Natural killer cell (primary cell): ENCODE results near the gene SNX30. TPM values are rescaled to one million over a fixed set of nuclear protein-coding genes. Genes with fewer than 3 reads are reported as not detected.

Source experiments
- ATAC-seq, 3 donors: fragments of 150-1000 bp in 2 of 3; fragments of 200-7000 bp in 1 of 3; cut with Tn5 transposase; 1 replicate in 1 of 3; 2 replicates in 2 of 3; pipeline ENCODE4 v1.10.0; 2021; ENCODE audit warnings: mild to moderate bottlenecking in 2 of 3, moderate library complexity in 2 of 3
- DNase-seq, 2 donors: peaks; one replicate each; pipeline versions ENCODE4 v3.0.0 to v3.0.0-alpha.2; 2013 to 2021; ENCODE audit warnings: mixed read lengths in 1 of 2
- H3K27ac ChIP-seq: one replicate; pipeline ENCODE4 v1.5.1; 2013; ENCODE audit warnings: mild to moderate bottlenecking, low read length
- H3K27me3 ChIP-seq: one replicate; pipeline ENCODE4 v1.6.1; 2013; ENCODE audit warnings: low read length; ENCODE audit not compliant: control insufficient read depth, insufficient read depth
- H3K36me3 ChIP-seq: one replicate; pipeline ENCODE4 v1.6.1; 2013; ENCODE audit warnings: low read length; ENCODE audit not compliant: control insufficient read depth, insufficient read depth
- H3K4me1 ChIP-seq: one replicate; pipeline ENCODE4 v1.6.1; 2013; ENCODE audit warnings: low read length; ENCODE audit not compliant: control insufficient read depth, insufficient read depth
- H3K4me3 ChIP-seq: one replicate; pipeline ENCODE4 v1.5.1; 2013; ENCODE audit warnings: low read length
- H3K9me3 ChIP-seq: one replicate; pipeline ENCODE4 v1.6.1; 2013; ENCODE audit warnings: low read length; ENCODE audit not compliant: control insufficient read depth, insufficient read depth
- H3K27ac Mint-ChIP-seq, 2 donors: one replicate each; pipeline ENCODE4 v1.8.0; 2022; ENCODE audit warnings: mild to moderate bottlenecking in 2 of 2, mixed read lengths in 2 of 2, moderate library complexity in 1 of 2
- H3K27me3 Mint-ChIP-seq, 2 donors: one replicate each; pipeline ENCODE4 v1.8.0; 2022; ENCODE audit warnings: low read depth in 2 of 2, mixed read lengths in 2 of 2
- H3K36me3 Mint-ChIP-seq: one replicate; pipeline ENCODE4 v1.8.0; 2022; ENCODE audit warnings: mixed read lengths
- H3K4me1 Mint-ChIP-seq, 2 donors: one replicate each; pipeline ENCODE4 v1.8.0; 2022; ENCODE audit warnings: mixed read lengths in 2 of 2
- H3K4me3 Mint-ChIP-seq: one replicate; pipeline ENCODE4 v1.8.0; 2022; ENCODE audit warnings: mild to moderate bottlenecking, moderate library complexity, mixed read lengths
- H3K9me3 Mint-ChIP-seq, 2 donors: one replicate each; pipeline ENCODE4 v1.8.0; 2022; ENCODE audit warnings: mixed read lengths in 2 of 2
- WGBS: methylation state at CpG from one replicate; pipeline ENCODE4 v1.1.7; 2013; ENCODE audit warnings: missing lambda C conversion rate; ENCODE audit not compliant: insufficient coverage; 5-methylcytosine and 5-hydroxymethylcytosine counted together
- intact Hi-C: fragments of 100-400 bp; cut with micrococcal nuclease; formaldehyde crosslinking; loops from one replicate; pipeline ENCODE4 v1.14.2; 2022
- total RNA-seq, 4 donors: library from RNA; stranded (reverse); fragments of 120-200 nt in 1 of 4; gene quantifications; one replicate each; pipeline versions ENCODE4 v1.2.3 to v1.2.4, GENCODE V29; 2013 to 2022
- TF ChIP-seq, protein P1 (sequence below): fragments of 200-600 bp; IDR thresholded peaks from one replicate; pipeline ENCODE4 v1.8.0; 2022; ENCODE audit warnings: antibody characterized with exemption

Gene SNX30
- total RNA-seq, 3 donors from 2014 or later (not counting 1 experiment from before 2014, with no cell fraction given), result 8.5 to 10.5 (median 9.3) TPM

DNA sequence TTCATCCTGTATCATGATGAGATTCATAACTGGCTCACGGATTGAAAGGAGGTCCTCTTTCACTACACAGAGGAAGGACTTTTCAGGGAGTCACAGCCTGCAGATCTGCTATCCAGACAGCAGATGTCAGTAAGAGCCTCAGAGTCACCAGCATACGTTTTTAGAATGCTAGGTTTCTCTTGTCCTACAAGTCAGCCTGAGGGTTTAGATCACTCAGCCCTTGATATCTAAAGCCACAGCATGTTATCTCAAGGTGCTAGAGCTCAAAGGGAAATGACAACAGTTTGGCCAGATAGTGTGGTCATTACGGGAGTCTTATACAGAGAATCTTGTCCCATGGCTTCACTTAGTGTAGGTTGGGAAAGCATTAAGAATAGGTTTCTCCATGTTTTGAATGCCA, 171.0 kb downstream of the SNX30 start:
- Mint-ChIP-seq H3K27ac (no peak overlapping the region), H3K27me3 (peaks cover 8 to 31% of the 10 kb centered on the region in 2 donors), H3K4me1 (no peaks in the 10 kb centered on the region), H3K4me3 (no peak overlapping the region), H3K9me3 (no peaks in the 10 kb centered on the region), H3K36me3 (no peaks in the 10 kb centered on the region)
- TF ChIP-seq, protein P1, sequence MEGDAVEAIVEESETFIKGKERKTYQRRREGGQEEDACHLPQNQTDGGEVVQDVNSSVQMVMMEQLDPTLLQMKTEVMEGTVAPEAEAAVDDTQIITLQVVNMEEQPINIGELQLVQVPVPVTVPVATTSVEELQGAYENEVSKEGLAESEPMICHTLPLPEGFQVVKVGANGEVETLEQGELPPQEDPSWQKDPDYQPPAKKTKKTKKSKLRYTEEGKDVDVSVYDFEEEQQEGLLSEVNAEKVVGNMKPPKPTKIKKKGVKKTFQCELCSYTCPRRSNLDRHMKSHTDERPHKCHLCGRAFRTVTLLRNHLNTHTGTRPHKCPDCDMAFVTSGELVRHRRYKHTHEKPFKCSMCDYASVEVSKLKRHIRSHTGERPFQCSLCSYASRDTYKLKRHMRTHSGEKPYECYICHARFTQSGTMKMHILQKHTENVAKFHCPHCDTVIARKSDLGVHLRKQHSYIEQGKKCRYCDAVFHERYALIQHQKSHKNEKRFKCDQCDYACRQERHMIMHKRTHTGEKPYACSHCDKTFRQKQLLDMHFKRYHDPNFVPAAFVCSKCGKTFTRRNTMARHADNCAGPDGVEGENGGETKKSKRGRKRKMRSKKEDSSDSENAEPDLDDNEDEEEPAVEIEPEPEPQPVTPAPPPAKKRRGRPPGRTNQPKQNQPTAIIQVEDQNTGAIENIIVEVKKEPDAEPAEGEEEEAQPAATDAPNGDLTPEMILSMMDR, result no peak
- DNase-seq (peak in 1 of 2 donors; percentile 5), ATAC-seq (no peak)
- Histone ChIP-seq H3K36me3 (no peaks in the 10 kb centered on the region), H3K9me3 (no peaks in the 10 kb centered on the region), H3K4me3 (no peak overlapping the region), H3K4me1 (no peaks in the 10 kb centered on the region), H3K27ac (no peak overlapping the region), H3K27me3 (peaks cover 2% of the 10 kb centered on the region)
- WGBS, result 32% methylated on average over 3 of the region's 3 CpGs
- intact Hi-C loops, result no loop called here

Other genes with a start within 250 kb of the SNX30 start
- 10 to 100 TPM in 2 of 3 donors, 1 to 10 TPM in 1; 9.9 to 16.7 (median 16.4) TPM for gene INIP, start 32.6 kb upstream of the SNX30 start, total RNA-seq
- gene SLC46A2, start 140.1 kb downstream of the SNX30 start, total RNA-seq, result under 1 TPM; 0.18 to 0.64 (median 0.23) TPM